Testis (tissue), 3 donors: ENCODE data around the gene PRR5L. TPM values are rescaled to one million over a fixed set of nuclear protein-coding genes. Genes with fewer than 3 reads are reported as not detected.

ENCODE experiments used
- DNase-seq: peaks from one replicate; pipeline ENCODE4 v3.0.0-alpha.2; 2019
- H3K27ac ChIP-seq, 2 donors: fragments of 200-600 bp; sonication (generic); one replicate each; pipeline ENCODE4 v1.5.1; 2019
- H3K27me3 ChIP-seq: fragments of 200-600 bp; sonication (generic); one replicate; pipeline ENCODE4 v1.5.1; 2019
- H3K36me3 ChIP-seq: fragments of 200-600 bp; sonication (generic); one replicate; pipeline ENCODE4 v1.5.1; 2017; ENCODE audit warnings: low read depth; ENCODE audit errors: missing control alignments
- H3K4me1 ChIP-seq: fragments of 200-600 bp; sonication (generic); one replicate; pipeline ENCODE4 v1.5.1; 2019
- H3K4me3 ChIP-seq, 2 donors: fragments of 200-600 bp; sonication (generic); one replicate each; pipeline ENCODE4 v1.5.1; 2017 to 2019
- H3K9me3 ChIP-seq: fragments of 200-600 bp; sonication (generic); one replicate; pipeline ENCODE4 v1.5.1; 2017
- CTCF ChIP-seq, 3 experiments: fragments of 450-650 bp in 2 of 3; fragments of 200-600 bp in 1 of 3; sonication (generic) in 1 of 3; IDR thresholded peaks; one replicate each; pipeline ENCODE4 v1.5.1; 2016 to 2019; ENCODE audit warnings: antibody characterized with exemption in 3 of 3, mild to moderate bottlenecking in 2 of 3, moderate library complexity in 1 of 3
- POLR2A ChIP-seq: fragments of 450-650 bp; IDR thresholded peaks from one replicate; pipeline ENCODE4 v1.6.1; 2017; ENCODE audit warnings: antibody characterized with exemption, mild to moderate bottlenecking, moderate library complexity
- WGBS, 2 donors: methylation state at CpG; one replicate each; pipeline ENCODE4 v1.1.5; 2018; 5-methylcytosine and 5-hydroxymethylcytosine counted together
- intact Hi-C: fragments of 100-400 bp; cut with DNase I; formaldehyde crosslinking; loops from one replicate; pipeline ENCODE4 v1.15.1; 2023; ENCODE audit warnings: low total_unique reads
- polyA plus RNA-seq: library from polyadenylated mRNA; stranded (reverse); fragments of 350-450 nt; fragmentation: Illumina TruSeq; extraction: RNeasy Lipid Tissue Mini Kit (QIAGEN cat#74804); gene quantifications from one replicate; pipeline ENCODE4 v1.2.3, GENCODE V29; 2014; ENCODE audit warnings: low read depth, low replicate concordance; ENCODE audit not compliant: insufficient read depth
- total RNA-seq, 2 donors: library from RNA; depleted of rRNA; stranded (reverse); fragments of >200 nt; gene quantifications; one replicate each; pipeline ENCODE4 v1.2.3, GENCODE V29; 2016

The PRR5L gene
- total and polyA plus RNA-seq, 3 donors from 2014 or later = 8.1 to 15.4 (median 14.7) TPM

DNA sequence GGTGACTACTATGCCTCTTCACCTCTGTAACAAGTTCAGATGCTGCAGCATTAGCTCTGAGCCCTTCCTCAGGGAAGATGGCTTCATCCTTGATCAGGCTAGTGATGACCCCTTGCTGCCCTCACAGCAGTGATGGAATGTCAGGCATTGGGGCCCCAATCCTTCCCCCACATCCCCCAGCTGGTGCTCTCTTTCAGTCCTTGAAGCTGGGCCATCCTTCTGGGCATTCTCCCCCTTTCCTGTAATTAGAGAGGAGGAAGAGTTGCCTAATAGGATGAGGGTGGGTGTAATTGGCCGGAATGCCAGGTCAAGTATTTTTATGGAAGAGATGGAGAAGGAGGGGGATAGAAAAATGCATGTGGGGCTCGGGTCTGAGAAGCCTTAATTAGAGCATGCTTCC is 151.4 kb downstream of the PRR5L start:
- Histone ChIP-seq H3K36me3 (no peaks in the 10 kb centered on the region), H3K4me3 (no peak overlapping the region), H3K27me3 (no peaks in the 10 kb centered on the region), H3K9me3 (no peaks in the 10 kb centered on the region), H3K27ac (no peak overlapping the region), H3K4me1 (peaks cover 15% of the 10 kb centered on the region)
- TF ChIP-seq CTCF (IDR thresholded peaks at IDR 0.05) (no peak), POLR2A (no peak)
- 70 to 79% methylated on average over 2 of the region's 2 CpGs for WGBS, 2 donors
- no peak for DNase-seq
- intact Hi-C loops = no loop called here

- H3K4me3 ChIP-seq = no peak overlapping the region
- intact Hi-C loops = no loop called here
- no peaks in the 10 kb centered on the region for H3K36me3 ChIP-seq
- WGBS, 2 donors = 71 to 89% methylated on average over 8 of the region's 8 CpGs
- TF ChIP-seq CTCF (IDR thresholded peaks at IDR 0.05) (no peak), POLR2A (no peak)
- no peaks in the 10 kb centered on the region for H3K27me3 ChIP-seq
- H3K9me3 ChIP-seq = no peaks in the 10 kb centered on the region
- H3K4me1 ChIP-seq = peaks cover 20% of the 10 kb centered on the region
- DNase-seq = no peak
- no peak overlapping the region for H3K27ac ChIP-seq
Observed at GRCh38 chr11:36447947-36448346, 151.9 kb downstream of the PRR5L start.

DNA sequence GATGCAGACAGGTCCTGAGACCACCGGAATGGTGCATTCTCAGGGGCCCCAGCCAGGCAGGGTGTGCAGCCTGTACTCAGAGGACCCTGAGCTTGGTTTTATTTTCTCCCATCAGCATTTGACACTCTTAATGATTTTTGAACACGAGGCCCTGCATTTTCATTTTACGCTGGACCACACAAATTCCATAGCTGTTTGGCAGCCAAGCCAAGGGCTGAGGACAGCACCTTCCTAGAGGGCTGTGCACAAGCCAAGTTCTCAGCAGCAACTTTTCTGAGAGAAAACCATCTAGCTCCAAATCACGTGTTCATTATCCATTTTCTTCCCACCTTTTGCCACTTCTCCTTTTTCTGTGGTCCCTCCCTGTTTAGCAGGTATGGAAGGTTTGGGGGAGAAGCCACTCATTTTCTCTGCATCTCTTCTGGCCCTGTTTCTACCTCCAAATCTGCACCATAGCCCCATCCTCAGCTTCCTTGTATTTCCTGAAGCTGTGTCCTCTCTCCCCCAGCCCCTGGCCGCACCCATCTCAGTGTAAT is 153.5 kb downstream of the PRR5L start:
- TF ChIP-seq CTCF (IDR thresholded peaks at IDR 0.05) (no peak), POLR2A (no peak)
- no peaks in the 10 kb centered on the region for H3K9me3 ChIP-seq
- no peak overlapping the region for H3K27ac ChIP-seq
- intact Hi-C loops = no loop called here
- DNase-seq = no peak
- no peaks in the 10 kb centered on the region for H3K27me3 ChIP-seq
- no peaks in the 10 kb centered on the region for H3K36me3 ChIP-seq
- peaks cover 27% of the 10 kb centered on the region for H3K4me1 ChIP-seq
- H3K4me3 ChIP-seq = no peak overlapping the region
- 53 to 55% methylated on average over 5 of the region's 5 CpGs for WGBS, 2 donors

GRCh38 chr11:36450110-36450572 is 154.1 kb downstream of the PRR5L start:
- no peaks in the 10 kb centered on the region for H3K27me3 ChIP-seq
- no peaks in the 10 kb centered on the region for H3K36me3 ChIP-seq
- no peak overlapping the region for H3K4me3 ChIP-seq
- no peak overlapping the region for H3K27ac ChIP-seq
- intact Hi-C loops = no loop called here
- TF ChIP-seq CTCF (IDR thresholded peaks at IDR 0.05) (no peak), POLR2A (no peak)
- DNase-seq = no peak
- H3K4me1 ChIP-seq = peaks cover 29% of the 10 kb centered on the region
- H3K9me3 ChIP-seq = no peaks in the 10 kb centered on the region
- 43 to 55% methylated on average over 3 of the region's 3 CpGs for WGBS, 2 donors

- H3K27me3 ChIP-seq = no peaks in the 10 kb centered on the region
- TF ChIP-seq CTCF (IDR thresholded peaks at IDR 0.05) = no peak
- TF ChIP-seq POLR2A = no peak
- DNase-seq = no peak
- no peak overlapping the region for H3K27ac ChIP-seq
- H3K9me3 ChIP-seq = no peaks in the 10 kb centered on the region
- H3K4me1 ChIP-seq = peaks cover 38% of the 10 kb centered on the region
- WGBS, 2 donors = 91 to 100% methylated on average over 6 of the region's 6 CpGs
- H3K4me3 ChIP-seq = no peak overlapping the region
- H3K36me3 ChIP-seq = no peaks in the 10 kb centered on the region
- intact Hi-C loops = no loop called here
Observed at GRCh38 chr11:36451045-36451444, 155.0 kb downstream of the PRR5L start.
